ENCODE data around the gene DNAJC1.
"Not testable (repeated sequence)": the region's sequence is repeated elsewhere in the genome, so short reads cannot be mapped to it uniquely, and the experiment has no call there.

Gene DNAJC1

GRCh38 chr10:22034333-22034732 is 30.8 kb upstream of the DNAJC1 start:
- no peak for TF ChIP-seq CTCF (IDR thresholded peaks at IDR 0.05; ENCODE audit: extremely low read depth, missing control alignments)
- no peak for DNase-seq (ENCODE audit: low spot score)

- DNase-seq (ENCODE audit: low spot score), result not testable (repeated sequence)
Observed at GRCh38 chr10:22032268-22032667, 28.7 kb upstream of the DNAJC1 start.

DNA sequence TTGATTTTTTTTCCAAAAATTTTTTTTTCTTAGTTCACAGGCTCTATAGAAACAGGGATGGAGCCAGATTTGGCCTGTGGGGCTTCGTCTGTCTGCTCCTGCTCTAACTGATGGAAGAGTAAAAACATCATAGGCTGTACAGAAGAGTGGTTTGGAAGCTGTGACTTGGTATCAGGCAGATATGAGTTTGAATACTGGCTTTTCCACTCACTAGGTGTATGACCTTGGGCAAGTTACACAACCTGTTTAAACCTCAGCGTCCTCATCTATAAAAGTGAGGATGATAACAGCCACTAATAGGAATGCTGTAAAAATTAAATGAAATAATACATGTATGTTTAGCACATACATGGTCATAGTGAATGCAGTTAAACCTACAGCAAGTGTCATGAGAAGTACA is 26.9 kb upstream of the DNAJC1 start:
- TF ChIP-seq CTCF (IDR thresholded peaks at IDR 0.05; ENCODE audit: extremely low read depth, missing control alignments), result no peak
- DNase-seq (ENCODE audit: low spot score), result no peak

GRCh38 chr10:22029445-22030236 is 26.1 kb upstream of the DNAJC1 start:
- TF ChIP-seq CTCF (IDR thresholded peaks at IDR 0.05; ENCODE audit: extremely low read depth, missing control alignments), result no peak
- no peak for DNase-seq (ENCODE audit: low spot score)

- no peak for TF ChIP-seq CTCF (IDR thresholded peaks at IDR 0.05; ENCODE audit: extremely low read depth, missing control alignments)
- DNase-seq (ENCODE audit: low spot score), result no peak
Observed at GRCh38 chr10:22027364-22028238, 24.1 kb upstream of the DNAJC1 start.

GRCh38 chr10:22026287-22026686 is 22.8 kb upstream of the DNAJC1 start:
- no peak for TF ChIP-seq CTCF (IDR thresholded peaks at IDR 0.05; ENCODE audit: extremely low read depth, missing control alignments)
- DNase-seq (ENCODE audit: low spot score), result no peak

DNA sequence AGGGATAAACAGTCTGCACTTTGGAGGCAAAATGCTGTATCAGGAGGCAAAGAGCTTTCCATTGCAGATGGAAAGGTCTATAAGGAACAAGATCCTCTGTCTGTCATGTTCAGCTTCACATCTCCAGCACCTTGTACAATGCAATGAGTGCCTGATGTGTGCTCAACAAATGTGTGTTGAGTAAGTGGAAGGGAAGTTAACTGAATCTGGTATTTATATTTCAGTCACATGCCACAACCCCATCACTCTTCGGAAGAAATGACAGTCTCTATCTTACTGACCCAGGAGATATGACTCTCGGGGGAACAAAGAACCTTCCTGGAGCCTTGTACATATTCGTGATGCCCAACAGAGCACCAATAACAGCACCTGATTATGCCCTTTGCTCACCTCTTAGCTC is 20.0 kb upstream of the DNAJC1 start:
- no peak for TF ChIP-seq CTCF (IDR thresholded peaks at IDR 0.05; ENCODE audit: extremely low read depth, missing control alignments)

More for the DNA sequence above, 20.0 kb upstream of the DNAJC1 start:
- no peak for DNase-seq (ENCODE audit: low spot score)
